KMS-11 (cell line): ENCODE measurements around the gene PIGBOS1.

Experiments
- H2AFZ ChIP-seq: fragments of 200-600 bp; sonication (generic); 2 replicates; pipeline ENCODE4 v1.6.1; 2016; ENCODE audit warnings: antibody characterized with exemption, mixed run types, low read depth
- H3K27ac ChIP-seq: fragments of 200-600 bp; sonication (generic); 2 replicates; pipeline ENCODE4 v1.6.1; 2016; ENCODE audit warnings: mild to moderate bottlenecking, mixed run types
- H3K27me3 ChIP-seq: fragments of 200-600 bp; sonication (generic); 2 replicates; pipeline ENCODE4 v1.6.1; 2017; ENCODE audit warnings: mild to moderate bottlenecking, low read depth, mixed run types, moderate library complexity; ENCODE audit not compliant: insufficient read depth
- H3K36me3 ChIP-seq: fragments of 200-600 bp; sonication (generic); 2 replicates; pipeline ENCODE4 v1.6.1; 2017; ENCODE audit warnings: mild to moderate bottlenecking, mixed run types; ENCODE audit not compliant: insufficient read depth
- H3K4me1 ChIP-seq: fragments of 200-600 bp; sonication (generic); 2 replicates; pipeline ENCODE4 v1.6.1; 2016; ENCODE audit warnings: mild to moderate bottlenecking, low read depth, mixed run types; ENCODE audit not compliant: poor library complexity, severe bottlenecking
- H3K4me2 ChIP-seq: fragments of 200-600 bp; sonication (generic); 2 replicates; pipeline ENCODE4 v1.7.0; 2016; ENCODE audit warnings: mild to moderate bottlenecking, mixed run types
- H3K4me3 ChIP-seq: fragments of 200-600 bp; sonication (generic); IDR thresholded peaks from 2 replicates; pipeline ENCODE4 v1.6.1; 2017; ENCODE audit warnings: low read depth, low read length, mixed read lengths; ENCODE audit not compliant: insufficient read depth
- H3K79me2 ChIP-seq: fragments of 200-600 bp; sonication (generic); 2 replicates; pipeline ENCODE4 v1.6.1; 2016; ENCODE audit warnings: low read depth, mixed run types; ENCODE audit not compliant: insufficient read depth
- H3K9ac ChIP-seq: fragments of 200-600 bp; sonication (generic); 2 replicates; pipeline ENCODE4 v1.6.1; 2016; ENCODE audit warnings: mild to moderate bottlenecking, mixed run types
- H4K20me1 ChIP-seq: fragments of 200-600 bp; sonication (generic); 2 replicates; pipeline ENCODE4 v1.6.1; 2016; ENCODE audit warnings: mild to moderate bottlenecking, mixed run types; ENCODE audit not compliant: insufficient read depth
- TF ChIP-seq, protein P1 (sequence below): fragments of 200-600 bp; sonication (generic); conservative IDR thresholded peaks from 2 replicates; pipeline ENCODE4 v1.6.1; 2017; ENCODE audit warnings: low read depth, mild to moderate bottlenecking, antibody characterized with exemption, low read length, moderate library complexity, mixed read lengths

PIGBOS1 gene

DNA sequence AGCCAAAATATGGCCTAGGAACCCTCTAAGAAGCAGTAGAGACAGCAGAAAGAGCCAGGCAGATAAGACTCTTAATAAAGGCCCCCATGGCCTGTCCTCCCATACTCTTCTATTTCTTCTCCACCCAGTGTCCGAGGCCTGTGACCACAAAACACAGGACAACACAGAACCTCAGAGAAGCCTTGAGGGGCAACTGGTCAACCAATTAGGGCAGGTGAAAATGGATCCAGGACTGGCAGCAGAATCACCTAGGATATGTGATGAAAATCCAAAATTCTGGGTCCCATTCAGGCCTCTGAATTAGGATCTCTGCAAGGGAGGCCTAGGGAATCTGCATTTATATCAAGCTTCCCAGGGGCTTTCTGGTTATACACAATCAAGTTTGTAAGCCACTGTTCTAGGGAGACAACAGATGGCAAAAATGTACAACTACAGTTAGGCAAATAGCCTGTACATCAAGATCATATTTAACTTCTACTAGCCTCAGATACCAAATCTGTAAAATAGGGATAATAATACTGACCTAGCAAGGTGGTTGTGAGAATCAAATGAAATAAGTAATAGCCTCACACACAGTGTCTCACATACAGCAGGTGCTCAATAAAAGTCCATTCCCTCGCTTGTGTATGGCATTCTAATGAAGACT lies 39.7 kb downstream of the PIGBOS1 start:
- Histone ChIP-seq H3K4me3 (no peak overlapping the region), H3K27ac (peak overlapping the region; percentile 89), H3K4me2 (peak overlapping the region; percentile 71), H3K36me3 (no peaks in the 10 kb centered on the region), H3K4me1 (peaks cover 100% of the 10 kb centered on the region), H2AFZ (no peak overlapping the region), H3K27me3 (no peaks in the 10 kb centered on the region), H3K79me2 (peaks cover 69% of the 10 kb centered on the region), H4K20me1 (no peaks in the 10 kb centered on the region), H3K9ac (peak overlapping the region; percentile 33)
- TF ChIP-seq, protein P1, sequence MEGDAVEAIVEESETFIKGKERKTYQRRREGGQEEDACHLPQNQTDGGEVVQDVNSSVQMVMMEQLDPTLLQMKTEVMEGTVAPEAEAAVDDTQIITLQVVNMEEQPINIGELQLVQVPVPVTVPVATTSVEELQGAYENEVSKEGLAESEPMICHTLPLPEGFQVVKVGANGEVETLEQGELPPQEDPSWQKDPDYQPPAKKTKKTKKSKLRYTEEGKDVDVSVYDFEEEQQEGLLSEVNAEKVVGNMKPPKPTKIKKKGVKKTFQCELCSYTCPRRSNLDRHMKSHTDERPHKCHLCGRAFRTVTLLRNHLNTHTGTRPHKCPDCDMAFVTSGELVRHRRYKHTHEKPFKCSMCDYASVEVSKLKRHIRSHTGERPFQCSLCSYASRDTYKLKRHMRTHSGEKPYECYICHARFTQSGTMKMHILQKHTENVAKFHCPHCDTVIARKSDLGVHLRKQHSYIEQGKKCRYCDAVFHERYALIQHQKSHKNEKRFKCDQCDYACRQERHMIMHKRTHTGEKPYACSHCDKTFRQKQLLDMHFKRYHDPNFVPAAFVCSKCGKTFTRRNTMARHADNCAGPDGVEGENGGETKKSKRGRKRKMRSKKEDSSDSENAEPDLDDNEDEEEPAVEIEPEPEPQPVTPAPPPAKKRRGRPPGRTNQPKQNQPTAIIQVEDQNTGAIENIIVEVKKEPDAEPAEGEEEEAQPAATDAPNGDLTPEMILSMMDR, result no peak

DNA sequence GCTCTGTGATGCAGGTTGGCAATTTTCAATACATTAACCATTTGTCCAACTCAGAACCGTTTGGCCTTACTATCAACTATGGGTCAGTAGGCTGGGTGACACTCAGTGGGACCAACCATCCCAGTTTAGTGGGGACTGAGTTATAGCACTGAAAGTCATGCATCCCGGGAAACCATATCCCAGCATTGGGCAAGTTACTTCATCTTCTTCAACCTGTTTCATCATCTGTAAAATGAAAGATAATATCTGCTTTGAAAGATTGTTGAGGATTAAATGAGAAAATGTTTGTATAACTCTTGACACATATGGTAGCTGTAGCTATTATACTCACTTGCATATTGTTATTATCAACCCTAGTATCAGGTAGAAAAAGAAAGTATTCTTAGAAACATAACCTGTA lies 41.2 kb downstream of the PIGBOS1 start:
- H3K79me2 ChIP-seq, result peaks cover 67% of the 10 kb centered on the region
- peak overlapping the region; percentile 23; the same call in 1 of the 2 replicates for H3K9ac ChIP-seq
- H3K27ac ChIP-seq, result peak overlapping the region; percentile 89
- peak overlapping the region; percentile 72 for H3K4me2 ChIP-seq
- no peaks in the 10 kb centered on the region for H3K36me3 ChIP-seq
- H3K4me3 ChIP-seq, result no peak overlapping the region
- H3K4me1 ChIP-seq, result peaks cover 89% of the 10 kb centered on the region
- H2AFZ ChIP-seq, result no peak overlapping the region
- no peaks in the 10 kb centered on the region for H3K27me3 ChIP-seq
- TF ChIP-seq, protein P1, result no peak
- H4K20me1 ChIP-seq, result no peaks in the 10 kb centered on the region

DNA sequence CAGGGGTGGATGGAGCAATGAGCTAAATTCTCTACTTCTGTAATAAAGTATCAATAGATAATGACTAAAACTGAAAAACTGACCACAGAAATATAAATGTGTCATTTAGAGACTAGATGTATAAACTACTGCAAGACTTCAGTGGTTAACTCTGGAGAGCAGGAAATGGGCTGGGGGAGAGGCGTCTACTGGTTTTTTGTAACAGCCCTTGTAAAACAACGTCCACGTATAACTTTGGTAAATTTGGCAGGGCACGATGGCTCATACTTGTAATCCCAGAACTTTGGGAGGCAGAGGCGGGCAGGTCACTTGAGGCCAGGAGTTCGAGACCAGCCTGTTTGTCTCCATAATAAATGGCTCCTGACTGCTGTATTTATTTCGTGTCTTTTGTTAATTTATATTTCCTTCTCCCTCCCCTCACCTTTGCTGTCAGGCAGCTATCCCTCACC lies 41.8 kb downstream of the PIGBOS1 start:
- H4K20me1 ChIP-seq, result no peaks in the 10 kb centered on the region
- H3K4me2 ChIP-seq, result peak overlapping the region; percentile 72
- H3K36me3 ChIP-seq, result no peaks in the 10 kb centered on the region
- H2AFZ ChIP-seq, result peak overlapping the region; percentile 15; the same call in 1 of the 2 replicates
- H3K4me1 ChIP-seq, result peaks cover 84% of the 10 kb centered on the region
- peaks cover 67% of the 10 kb centered on the region for H3K79me2 ChIP-seq
- H3K4me3 ChIP-seq, result no peak overlapping the region
- H3K27ac ChIP-seq, result peak overlapping the region; percentile 89
- TF ChIP-seq, protein P1, result no peak
- peak overlapping the region; percentile 23; the same call in 1 of the 2 replicates for H3K9ac ChIP-seq
- no peaks in the 10 kb centered on the region for H3K27me3 ChIP-seq

DNA sequence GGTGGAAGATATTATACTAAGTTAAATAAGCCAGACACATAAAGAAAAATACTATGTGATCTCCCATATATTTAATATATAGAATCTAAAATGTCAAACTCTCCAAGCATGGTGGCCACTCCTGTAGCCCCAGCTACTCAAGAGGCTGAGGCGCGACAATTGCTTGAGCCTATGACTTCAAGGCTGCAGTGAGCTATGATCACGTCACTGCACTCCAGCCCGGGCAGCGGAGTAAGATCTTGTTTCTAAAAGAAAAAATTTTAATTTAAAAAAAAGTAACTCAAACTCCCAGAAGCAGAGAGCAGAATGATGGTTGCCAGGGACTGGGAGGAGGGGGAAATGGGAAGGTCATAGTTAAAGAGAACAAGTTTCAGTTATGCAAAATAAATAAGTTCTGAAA lies 42.6 kb downstream of the PIGBOS1 start:
- Histone ChIP-seq H3K4me1 (peaks cover 75% of the 10 kb centered on the region), H4K20me1 (no peaks in the 10 kb centered on the region), H3K36me3 (no peaks in the 10 kb centered on the region), H3K4me2 (peak overlapping the region; percentile 72), H3K27me3 (no peaks in the 10 kb centered on the region), H3K79me2 (peaks cover 66% of the 10 kb centered on the region), H3K4me3 (no peak overlapping the region), H3K27ac (peak overlapping the region; percentile 89; the same call in 1 of the 2 replicates), H2AFZ (no peak overlapping the region), H3K9ac (no peak overlapping the region)
- TF ChIP-seq, protein P1, result no peak
